Sigmoid colon (tissue), 4 donors: ENCODE measurements around the gene H3-3A.

ENCODE experiments used
- CTCF ChIP-seq, 4 experiments: fragments of 450-650 bp in 3 of 4; fragments of 200-600 bp in 1 of 4; IDR thresholded peaks; one replicate each; pipeline ENCODE4 v1.5.1; 2016 to 2019; ENCODE audit warnings: antibody characterized with exemption in 4 of 4, mild to moderate bottlenecking in 3 of 4, moderate library complexity in 2 of 4
- EP300 ChIP-seq, 4 donors: sonication (generic); formaldehyde crosslinking; IDR thresholded peaks; one replicate each; pipeline ENCODE4 v1.6.1; 2017; ENCODE audit warnings: antibody characterized with exemption in 4 of 4
- POLR2A ChIP-seq, 2 donors: fragments of 450-650 bp; IDR thresholded peaks; one replicate each; pipeline ENCODE4 v1.6.1; 2016; ENCODE audit warnings: antibody characterized with exemption in 2 of 2, mild to moderate bottlenecking in 2 of 2, moderate library complexity in 2 of 2
- POLR2AphosphoS5 ChIP-seq, 4 donors: sonication (generic); formaldehyde crosslinking; IDR thresholded peaks; one replicate each; pipeline ENCODE4 v1.6.1; 2017; ENCODE audit warnings: antibody characterized with exemption in 4 of 4

GRCh38 chr1:226093621-226094020 is 31.1 kb downstream of the H3-3A start:
- no peak for TF ChIP-seq CTCF (IDR thresholded peaks at IDR 0.05)
- no peak for TF ChIP-seq EP300 (IDR thresholded peaks at IDR 0.05)
- TF ChIP-seq POLR2A (IDR thresholded peaks at IDR 0.05): no peak
- TF ChIP-seq POLR2AphosphoS5 (IDR thresholded peaks at IDR 0.05): no peak
